H9 (cell line): Measurements from ENCODE around the gene CORIN. TPM values are rescaled to one million over a fixed set of nuclear protein-coding genes. Genes with fewer than 3 reads are reported as not detected.

Experiments
- DNase-seq: peaks from one replicate; pipeline ENCODE4 v3.0.0-alpha.2; 2017
- H2AFZ ChIP-seq: one replicate; pipeline ENCODE4 v1.6.1; 2013; ENCODE audit warnings: mild to moderate bottlenecking, low read length, control low read depth, moderate library complexity
- H2AK5ac ChIP-seq: 2 replicates; pipeline ENCODE4 v1.6.1; 2013; ENCODE audit warnings: low read length, control low read depth, mixed read lengths; ENCODE audit not compliant: insufficient read length
- H2BK120ac ChIP-seq: one replicate; pipeline ENCODE4 v1.6.1; 2013; ENCODE audit warnings: low read depth, mild to moderate bottlenecking, low read length, control low read depth, inconsistent platforms; ENCODE audit not compliant: poor library complexity, severe bottlenecking
- H2BK12ac ChIP-seq: 2 replicates; pipeline ENCODE4 v1.6.1; 2013; ENCODE audit warnings: low read length, control low read depth, mixed read lengths, low read depth; ENCODE audit not compliant: insufficient read length
- H2BK15ac ChIP-seq: 2 replicates; pipeline ENCODE4 v1.6.1; 2013; ENCODE audit warnings: low read depth, low read length, control low read depth
- H2BK20ac ChIP-seq: one replicate; pipeline ENCODE4 v1.6.1; 2013; ENCODE audit warnings: low read depth, mild to moderate bottlenecking, low read length, control low read depth, inconsistent platforms; ENCODE audit not compliant: poor library complexity, severe bottlenecking
- H2BK5ac ChIP-seq: 2 replicates; pipeline ENCODE4 v1.6.1; 2013; ENCODE audit warnings: low read length, control low read depth, mixed read lengths; ENCODE audit not compliant: insufficient read length
- H3K14ac ChIP-seq: 2 replicates; pipeline ENCODE4 v1.6.1; 2013; ENCODE audit warnings: low read length, control low read depth; ENCODE audit not compliant: insufficient read depth
- H3K18ac ChIP-seq: 2 replicates; pipeline ENCODE4 v1.6.1; 2013; ENCODE audit warnings: low read depth, mild to moderate bottlenecking, mixed read lengths, low read length, control low read depth; ENCODE audit not compliant: insufficient read length
- H3K23ac ChIP-seq: 2 replicates; pipeline ENCODE4 v1.6.1; 2013; ENCODE audit warnings: low read length, control low read depth, mixed read lengths, low read depth; ENCODE audit not compliant: insufficient read length
- H3K23me2 ChIP-seq: 2 replicates; pipeline ENCODE4 v1.6.1; 2013; ENCODE audit warnings: low read depth, mild to moderate bottlenecking, mixed read lengths, low read length, control low read depth; ENCODE audit not compliant: insufficient read length, poor library complexity, severe bottlenecking
- H3K27ac ChIP-seq: 2 replicates; pipeline ENCODE4 v1.5.1; 2013; ENCODE audit warnings: low read length, control low read depth, mixed read lengths, low read depth; ENCODE audit not compliant: insufficient read length
- H3K27me3 ChIP-seq: 2 replicates; pipeline ENCODE4 v1.6.1; 2013; ENCODE audit warnings: low read length, control low read depth, inconsistent platforms; ENCODE audit not compliant: insufficient read depth
- H3K4ac ChIP-seq: 2 replicates; pipeline ENCODE4 v1.6.1; 2013; ENCODE audit warnings: low read depth, mild to moderate bottlenecking, control low read depth, inconsistent platforms, low read length, moderate library complexity
- H3K4me1 ChIP-seq: 2 replicates; pipeline ENCODE4 v1.6.1; 2013; ENCODE audit warnings: low read length, control low read depth, inconsistent platforms; ENCODE audit not compliant: insufficient read depth
- H3K4me2 ChIP-seq: 2 replicates; pipeline ENCODE4 v1.6.1; 2013; ENCODE audit warnings: low read length, control low read depth, mixed read lengths; ENCODE audit not compliant: insufficient read length, insufficient read depth
- H3K56ac ChIP-seq: 2 replicates; pipeline ENCODE4 v1.6.1; 2013; ENCODE audit warnings: low read depth, mild to moderate bottlenecking, mixed read lengths, low read length, control low read depth; ENCODE audit not compliant: insufficient read length
- H3K79me1 ChIP-seq: 2 replicates; pipeline ENCODE4 v1.6.1; 2013; ENCODE audit warnings: low read depth, mild to moderate bottlenecking, moderate library complexity, low read length, control low read depth, inconsistent platforms; ENCODE audit not compliant: insufficient read depth, poor library complexity, severe bottlenecking
- H3K79me2 ChIP-seq: 2 replicates; pipeline ENCODE4 v1.6.1; 2013; ENCODE audit warnings: low read length, control low read depth, inconsistent platforms; ENCODE audit not compliant: insufficient read depth
- H3K9ac ChIP-seq: 2 replicates; pipeline ENCODE4 v1.6.1; 2013; ENCODE audit warnings: low read length, control low read depth, mixed read lengths; ENCODE audit not compliant: insufficient read length; ENCODE audit errors: extremely low read depth
- H3K9me3 ChIP-seq: one replicate; pipeline ENCODE4 v1.6.1; 2013; ENCODE audit warnings: low read depth, low read length, inconsistent platforms; ENCODE audit not compliant: control insufficient read depth
- H3T11ph ChIP-seq: one replicate; pipeline ENCODE4 v1.6.1; 2013; ENCODE audit warnings: mild to moderate bottlenecking, low read length, control low read depth, inconsistent platforms
- H4K20me1 ChIP-seq: one replicate; pipeline ENCODE4 v1.6.1; 2013; ENCODE audit not compliant: control insufficient read depth, insufficient read length, insufficient read depth
- H4K5ac ChIP-seq: 2 replicates; pipeline ENCODE4 v1.6.1; 2013; ENCODE audit warnings: low read depth, mild to moderate bottlenecking, mixed read lengths, low read length, control low read depth; ENCODE audit not compliant: insufficient read length
- H4K8ac ChIP-seq: replicated peaks from 2 replicates; pipeline ENCODE4 v1.6.1; 2013; ENCODE audit warnings: low read length, control low read depth, mixed read lengths, low read depth; ENCODE audit not compliant: insufficient read length
- H4K91ac ChIP-seq: 2 replicates; pipeline ENCODE4 v1.6.1; 2013; ENCODE audit warnings: low read depth, mild to moderate bottlenecking, moderate library complexity, mixed read lengths, low read length, control low read depth; ENCODE audit not compliant: insufficient read length
- H3K27ac Mint-ChIP-seq, 3 experiments: 2 replicates in 2 of 3; 3 replicates in 1 of 3; pipeline ENCODE4 v1.8.0; 2020 to 2021; ENCODE audit warnings: mixed read lengths in 3 of 3, mild to moderate bottlenecking in 1 of 3, moderate library complexity in 1 of 3
- H3K27me3 Mint-ChIP-seq: 2 replicates; pipeline ENCODE4 v1.8.0; 2021; ENCODE audit warnings: low read depth, mild to moderate bottlenecking, moderate library complexity, mixed read lengths
- H3K36me3 Mint-ChIP-seq, 3 experiments: 2 replicates in 2 of 3; 3 replicates in 1 of 3; pipeline ENCODE4 v1.8.0; 2020 to 2021; ENCODE audit warnings: low read depth in 3 of 3, mixed read lengths in 3 of 3; ENCODE audit not compliant: insufficient read depth in 1 of 3
- H3K4me1 Mint-ChIP-seq, 2 experiments: 2 replicates each; pipeline ENCODE4 v1.8.0; 2020; ENCODE audit warnings: mixed read lengths in 2 of 2
- H3K4me3 Mint-ChIP-seq, 2 experiments: 2 replicates in 1 of 2; 3 replicates in 1 of 2; pipeline ENCODE4 v1.8.0; 2020 to 2021; ENCODE audit warnings: mild to moderate bottlenecking in 2 of 2, mixed read lengths in 2 of 2, moderate library complexity in 1 of 2
- H3K9me3 Mint-ChIP-seq, 2 experiments: 2 replicates in 1 of 2; 3 replicates in 1 of 2; pipeline ENCODE4 v1.8.0; 2020; ENCODE audit warnings: mild to moderate bottlenecking in 2 of 2, mixed read lengths in 2 of 2, moderate library complexity in 1 of 2
- WGBS: extraction: QIAGEN DNeasy Blood & Tissue Kit; methylation state at CpG from one replicate; pipeline ENCODE4 v1.1.7; 2013; ENCODE audit warnings: missing lambda C conversion rate, low lambda C conversion rate, mixed read lengths; ENCODE audit not compliant: insufficient read length; ENCODE audit errors: extremely low coverage; 5-methylcytosine and 5-hydroxymethylcytosine counted together
- total RNA-seq: library from RNA; stranded (reverse); gene quantifications from 2 replicates; pipeline ENCODE4 v1.2.1, GENCODE V29; 2021
- TF ChIP-seq, protein P1 (sequence below): fragments of 200-600 bp; sonication (generic); conservative IDR thresholded peaks from 3 replicates; pipeline ENCODE4 v1.8.0; 2021; ENCODE audit warnings: antibody characterized with exemption, mild to moderate bottlenecking

CORIN gene
- total RNA-seq, 1 experiment from 2014 or later, result 0.39 TPM

DNA sequence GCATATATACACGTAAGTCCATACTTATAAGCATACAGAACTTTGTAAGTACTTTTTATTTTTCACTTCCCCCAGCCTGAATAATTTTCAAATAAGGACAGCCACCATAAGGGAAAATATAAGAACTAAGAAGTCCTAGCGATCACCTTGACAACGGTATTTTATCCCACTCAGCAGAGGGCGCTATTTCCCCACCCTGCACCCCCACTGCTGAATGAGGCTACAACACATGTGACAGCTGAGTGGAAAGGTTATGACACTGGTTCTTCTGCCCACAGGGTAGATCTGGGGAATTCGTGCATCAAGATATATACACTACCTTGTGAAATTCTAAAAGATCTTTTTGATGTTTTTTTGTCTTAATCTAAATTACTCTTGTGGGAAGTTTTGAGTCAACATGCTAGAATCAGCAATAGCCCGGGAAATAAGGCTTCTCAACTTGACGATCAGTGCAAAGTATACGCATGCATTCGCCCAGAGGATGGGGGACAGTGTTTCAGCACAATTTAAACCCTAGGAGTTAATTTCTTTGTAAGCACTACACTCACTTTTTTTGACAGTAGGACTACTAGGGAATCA, 151.5 kb downstream of the CORIN start:
- Histone ChIP-seq H2BK15ac (no peak overlapping the region), H4K91ac (no peak overlapping the region), H3K9ac (no peak overlapping the region), H3K18ac (no peak overlapping the region), H3K23ac (no peak overlapping the region), H3K23me2 (no peaks in the 10 kb centered on the region), H3K79me2 (no peaks in the 10 kb centered on the region), H4K8ac (no peak overlapping the region), H3T11ph (no peak overlapping the region), H3K4me2 (no peak overlapping the region), H2AK5ac (no peak overlapping the region), H2BK12ac (no peak overlapping the region), H3K4me1 (no peaks in the 10 kb centered on the region), H2BK120ac (no peak overlapping the region), H3K9me3 (no peaks in the 10 kb centered on the region), H2BK5ac (no peak overlapping the region), H4K20me1 (no peaks in the 10 kb centered on the region), H4K5ac (no peak overlapping the region), H2AFZ (no peak overlapping the region), H3K14ac (no peak overlapping the region), H3K27ac (no peak overlapping the region), H2BK20ac (no peak overlapping the region), H3K79me1 (no peaks in the 10 kb centered on the region), H3K27me3 (no peaks in the 10 kb centered on the region), H3K56ac (no peak overlapping the region), H3K4ac (no peak overlapping the region)
- TF ChIP-seq, protein P1, sequence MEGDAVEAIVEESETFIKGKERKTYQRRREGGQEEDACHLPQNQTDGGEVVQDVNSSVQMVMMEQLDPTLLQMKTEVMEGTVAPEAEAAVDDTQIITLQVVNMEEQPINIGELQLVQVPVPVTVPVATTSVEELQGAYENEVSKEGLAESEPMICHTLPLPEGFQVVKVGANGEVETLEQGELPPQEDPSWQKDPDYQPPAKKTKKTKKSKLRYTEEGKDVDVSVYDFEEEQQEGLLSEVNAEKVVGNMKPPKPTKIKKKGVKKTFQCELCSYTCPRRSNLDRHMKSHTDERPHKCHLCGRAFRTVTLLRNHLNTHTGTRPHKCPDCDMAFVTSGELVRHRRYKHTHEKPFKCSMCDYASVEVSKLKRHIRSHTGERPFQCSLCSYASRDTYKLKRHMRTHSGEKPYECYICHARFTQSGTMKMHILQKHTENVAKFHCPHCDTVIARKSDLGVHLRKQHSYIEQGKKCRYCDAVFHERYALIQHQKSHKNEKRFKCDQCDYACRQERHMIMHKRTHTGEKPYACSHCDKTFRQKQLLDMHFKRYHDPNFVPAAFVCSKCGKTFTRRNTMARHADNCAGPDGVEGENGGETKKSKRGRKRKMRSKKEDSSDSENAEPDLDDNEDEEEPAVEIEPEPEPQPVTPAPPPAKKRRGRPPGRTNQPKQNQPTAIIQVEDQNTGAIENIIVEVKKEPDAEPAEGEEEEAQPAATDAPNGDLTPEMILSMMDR, result peak; percentile 90
- Mint-ChIP-seq H3K36me3 (no peaks in the 10 kb centered on the region), H3K9me3 (no peaks in the 10 kb centered on the region), H3K4me3 (no peak overlapping the region), H3K4me1 (no peaks in the 10 kb centered on the region), H3K27ac (no peak overlapping the region), H3K27me3 (no peaks in the 10 kb centered on the region; the same call in 1 of the 2 replicates)
- no CpG with 5 or more reads among the region's 9 CpGs for WGBS
- DNase-seq, result peak; percentile 61
